GM18508 (cell line): ENCODE measurements around the gene PNPLA6.
"Not testable (repeated sequence)": the region's sequence is repeated elsewhere in the genome, so short reads cannot be mapped to it uniquely, and the experiment has no call there.

Source experiments
- ATAC-seq: cut with Tn5 transposase; IDR thresholded peaks from one replicate; pipeline ENCODE4 v1.9.1; 2021; ENCODE audit warnings: moderate number of reproducible peaks; ENCODE audit not compliant: insufficient read depth, unreplicated experiment

Gene PNPLA6

GRCh38 chr19:7550987-7551761, 15.7 kb downstream of the PNPLA6 start:
- no peak for ATAC-seq

DNA sequence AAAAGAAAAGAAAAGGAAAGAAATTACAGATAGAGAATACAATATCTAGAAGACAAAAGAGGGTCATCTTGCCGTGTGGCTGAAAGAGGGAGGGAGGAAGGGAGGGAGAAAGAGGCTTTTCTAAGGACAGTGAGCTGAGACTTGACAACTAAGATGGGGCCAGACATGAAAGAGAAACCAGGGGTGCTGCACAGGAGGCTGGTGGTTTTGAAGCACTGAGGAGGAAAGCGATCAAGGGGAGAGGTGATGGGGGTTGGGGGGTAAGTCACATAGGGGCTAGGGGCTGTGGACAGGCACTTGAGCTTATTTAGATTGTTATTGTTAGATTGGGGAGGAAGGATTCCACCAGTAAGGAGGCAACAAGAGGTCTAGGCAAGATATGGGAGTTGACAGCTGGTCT, 17.3 kb downstream of the PNPLA6 start:
- no peak for ATAC-seq

DNA sequence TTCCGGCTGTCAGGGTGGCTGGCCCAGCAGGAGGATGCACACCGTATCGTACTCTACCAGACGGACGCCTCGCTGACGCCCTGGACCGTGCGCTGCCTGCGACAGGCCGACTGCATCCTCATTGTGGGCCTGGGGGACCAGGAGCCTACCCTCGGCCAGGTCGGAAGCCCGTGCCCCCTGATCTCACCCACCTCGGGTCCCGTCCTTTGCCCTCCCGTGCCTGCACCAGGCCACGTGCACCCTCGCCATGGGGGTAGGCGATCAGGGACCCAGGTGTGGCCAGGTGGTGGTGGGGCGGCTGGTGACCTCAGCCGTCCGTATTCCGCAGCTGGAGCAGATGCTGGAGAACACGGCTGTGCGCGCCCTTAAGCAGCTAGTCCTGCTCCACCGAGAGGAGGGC, 19.0 kb downstream of the PNPLA6 start:
- ATAC-seq, result no peak

GRCh38 chr19:7554990-7555864, 19.7 kb downstream of the PNPLA6 start:
- ATAC-seq, result no peak

- ATAC-seq, result no peak
These were observed 21.3 kb downstream of the PNPLA6 start for GRCh38 chr19:7556696-7557315.

- ATAC-seq, result no peak
These were observed 23.1 kb downstream of the PNPLA6 start for GRCh38 chr19:7558667-7559066.

DNA sequence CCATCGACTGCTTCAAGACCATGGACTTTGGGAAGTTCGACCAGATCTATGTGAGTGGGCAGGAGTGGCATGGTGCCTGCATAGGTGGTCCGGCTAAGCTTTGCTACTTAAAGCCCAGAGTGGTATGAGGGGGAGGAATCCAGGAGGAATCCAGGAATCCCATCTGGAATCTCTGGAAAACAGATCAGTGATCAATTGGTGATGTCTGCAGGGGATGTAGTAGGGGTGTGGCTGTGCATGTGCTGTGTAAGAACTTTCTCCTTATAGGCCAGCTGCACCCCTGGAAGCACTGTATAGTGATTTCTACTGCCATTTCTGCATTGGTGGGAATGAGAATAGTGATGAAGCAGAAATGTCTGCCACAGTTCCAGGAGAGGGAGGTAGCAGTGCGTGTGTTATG, 23.6 kb downstream of the PNPLA6 start:
- no peak for ATAC-seq

DNA sequence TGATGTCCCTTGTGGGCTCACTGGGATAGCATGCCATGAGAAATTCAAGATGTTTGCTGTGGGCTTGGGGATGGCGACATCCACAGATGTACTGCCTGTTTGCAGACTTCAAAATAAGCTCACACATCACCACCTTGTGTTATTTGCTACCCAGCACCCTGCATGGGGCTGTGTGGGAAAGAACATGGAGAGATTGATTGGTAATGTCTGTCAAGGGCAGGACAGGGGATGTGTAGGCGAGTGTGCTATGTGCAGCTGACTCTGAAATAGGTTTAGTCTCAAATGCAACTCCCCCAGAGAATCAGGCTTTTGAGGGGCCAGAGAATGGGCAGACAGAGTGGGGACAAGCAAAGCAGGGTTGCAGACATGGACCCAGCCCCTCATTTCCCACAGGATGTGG, 24.7 kb downstream of the PNPLA6 start:
- no peak for ATAC-seq

GRCh38 chr19:7561325-7561724, 25.8 kb downstream of the PNPLA6 start:
- no peak for ATAC-seq

DNA sequence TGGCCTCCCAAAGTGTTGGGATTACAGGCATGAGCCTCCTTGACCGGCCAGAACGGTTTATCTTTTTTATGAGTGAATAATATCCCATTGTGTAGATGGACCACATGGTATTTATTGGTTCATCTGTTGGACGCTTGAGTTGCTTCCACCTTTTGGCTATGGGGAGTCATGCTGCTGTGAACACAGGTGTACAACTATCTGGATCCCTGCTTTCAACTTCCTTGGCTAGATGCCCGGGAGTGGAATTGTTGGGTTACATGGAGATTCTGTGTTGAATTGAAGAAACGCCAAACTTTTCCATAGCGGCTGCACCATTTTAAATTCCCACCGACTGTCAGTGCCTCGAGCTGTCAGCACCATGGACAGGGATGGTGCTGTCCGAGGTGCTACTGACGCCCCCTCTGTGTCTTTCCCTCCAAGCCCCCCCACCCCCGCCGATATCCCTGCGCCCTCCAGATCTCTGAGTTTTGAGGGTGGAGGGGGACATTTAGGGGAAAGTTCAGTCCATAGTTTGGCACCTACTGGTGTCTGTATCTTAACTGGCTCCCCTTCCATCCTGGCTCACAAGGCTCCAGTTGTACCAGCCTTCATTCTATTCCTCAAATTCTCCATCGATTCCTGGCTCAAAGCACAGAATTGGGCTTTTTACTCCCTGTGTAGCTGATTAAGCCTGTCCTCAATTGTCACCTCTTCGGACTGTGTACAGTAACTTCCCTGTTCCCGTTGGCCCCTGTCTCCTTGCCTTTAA, 27.3 kb downstream of the PNPLA6 start:
- no peak for ATAC-seq

DNA sequence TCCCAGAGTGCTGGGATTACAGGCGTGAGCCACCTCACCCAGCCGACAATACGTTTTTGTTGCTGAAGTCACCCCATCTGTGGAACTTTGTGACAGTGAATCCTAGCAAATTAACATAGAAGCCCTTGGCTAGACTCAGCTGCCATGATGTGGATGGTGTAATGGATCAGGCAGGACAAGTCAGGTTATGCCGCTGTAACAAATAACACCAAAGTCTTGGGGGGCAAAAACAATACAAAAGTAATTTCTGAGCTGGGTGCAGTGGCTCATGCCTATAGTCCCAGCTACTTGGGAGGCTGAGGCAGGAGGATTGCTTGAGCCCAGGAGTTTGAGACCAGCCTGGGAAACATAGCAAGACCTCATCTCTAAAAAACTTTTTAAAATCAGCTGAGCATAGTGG, 29.3 kb downstream of the PNPLA6 start:
- no peak for ATAC-seq

GRCh38 chr19:7565332-7565731, 29.8 kb downstream of the PNPLA6 start:
- ATAC-seq, result no peak

DNA sequence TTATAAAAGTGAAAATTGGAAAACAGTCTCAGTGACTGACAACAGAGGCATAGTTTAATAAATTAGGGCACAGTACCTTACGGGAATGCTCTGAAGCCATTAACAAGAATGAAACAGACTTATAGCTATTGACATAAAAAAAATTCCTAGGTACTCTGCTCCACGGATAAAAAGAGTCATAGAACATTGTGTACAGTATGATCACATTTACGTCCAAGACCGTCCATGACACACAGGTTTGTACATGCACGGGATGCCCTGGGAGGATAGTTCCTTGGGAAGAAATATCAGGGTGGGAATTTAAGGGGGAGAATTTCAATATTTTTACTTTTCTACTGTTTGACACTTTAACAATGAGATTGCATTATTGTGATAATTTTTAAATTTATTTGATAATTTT, 35.2 kb downstream of the PNPLA6 start:
- ATAC-seq, result no peak

DNA sequence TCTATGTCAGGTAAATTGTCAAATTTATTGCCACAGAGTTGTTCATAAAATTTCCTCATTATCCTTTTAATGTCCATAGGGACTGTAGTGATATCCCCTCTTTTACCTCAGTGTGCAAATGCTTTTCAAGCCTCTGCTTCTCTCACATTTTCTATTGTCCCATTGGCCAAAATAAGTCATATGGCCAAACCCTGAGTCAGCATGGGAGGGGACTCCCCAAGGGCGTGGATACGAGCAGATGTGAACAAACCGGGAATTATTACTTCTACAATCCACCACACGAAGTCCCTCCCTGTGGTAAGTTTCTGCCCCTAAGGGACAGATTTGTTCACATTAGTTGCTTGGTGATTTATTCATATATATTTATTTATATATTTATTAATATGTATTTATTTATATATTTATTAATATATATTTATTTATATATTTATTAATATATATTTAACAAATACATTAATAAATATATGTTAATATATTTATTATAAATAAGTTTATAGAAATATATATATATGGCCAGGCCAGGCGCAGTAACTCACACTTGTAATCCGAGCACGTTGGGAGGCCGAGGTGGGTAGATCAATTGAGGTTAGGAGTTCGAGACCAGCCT, 40.0 kb downstream of the PNPLA6 start:
- no peak for ATAC-seq

DNA sequence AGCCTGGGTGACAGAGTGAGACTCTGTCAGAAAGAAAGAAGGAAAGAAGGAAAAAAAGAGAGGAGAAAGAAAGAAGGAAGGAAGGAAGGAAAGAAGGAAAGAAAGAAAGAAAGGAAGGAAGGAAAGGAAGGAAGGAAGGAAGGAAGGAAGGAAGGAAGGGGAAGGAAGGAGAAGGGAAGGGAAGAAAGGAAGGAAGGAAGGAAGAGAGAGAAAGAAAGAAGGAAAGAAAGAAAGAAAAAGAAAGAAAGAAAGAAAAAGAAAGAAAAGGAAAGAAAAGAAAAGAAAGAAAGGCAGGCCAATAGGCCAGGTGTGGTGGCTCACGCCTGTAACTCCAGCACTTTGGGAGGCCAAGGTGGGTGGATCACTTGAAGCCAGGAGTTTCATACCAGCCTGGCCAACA, 41.9 kb downstream of the PNPLA6 start:
- ATAC-seq, result not testable (repeated sequence)

GRCh38 chr19:7578127-7578526, 42.6 kb downstream of the PNPLA6 start:
- no peak for ATAC-seq

DNA sequence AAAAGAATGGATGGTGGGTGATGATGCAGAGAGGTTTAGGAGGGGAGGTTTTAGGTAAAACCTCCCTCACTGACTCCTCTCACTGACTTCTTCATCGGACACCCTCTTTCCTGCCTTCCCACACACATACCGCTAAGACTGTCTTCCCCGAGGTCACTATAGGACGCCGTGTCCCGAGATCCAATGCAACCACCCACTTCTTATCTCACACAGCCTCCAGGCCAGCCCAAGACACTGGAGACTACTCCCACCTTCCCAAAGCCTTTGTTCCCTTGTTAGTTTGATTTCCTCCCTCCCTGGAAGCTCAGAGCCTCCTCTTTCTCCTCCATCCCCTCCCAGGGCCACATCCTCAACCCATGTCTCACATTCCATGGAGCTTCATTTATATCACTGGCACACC, 43.7 kb downstream of the PNPLA6 start:
- ATAC-seq, result no peak

DNA sequence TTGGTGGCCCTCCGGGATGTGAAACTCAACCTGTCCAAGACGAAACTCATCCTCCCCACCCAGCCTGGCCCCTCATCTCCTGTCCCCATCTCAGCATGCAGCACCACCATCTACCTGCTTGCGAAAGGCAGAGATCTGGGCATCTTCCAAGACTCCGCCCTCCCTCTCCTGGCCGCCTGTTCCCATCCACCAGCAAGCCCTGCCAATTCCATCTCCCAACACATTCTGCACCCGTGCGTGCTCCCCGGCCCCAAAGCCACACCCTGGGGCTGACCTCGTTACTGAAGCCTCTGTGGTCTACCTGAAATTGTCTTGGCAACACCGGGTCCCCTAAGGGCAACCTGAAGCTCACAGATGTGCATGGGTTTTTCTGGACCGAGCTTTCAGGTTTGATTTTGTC, 46.9 kb downstream of the PNPLA6 start:
- no peak for ATAC-seq

DNA sequence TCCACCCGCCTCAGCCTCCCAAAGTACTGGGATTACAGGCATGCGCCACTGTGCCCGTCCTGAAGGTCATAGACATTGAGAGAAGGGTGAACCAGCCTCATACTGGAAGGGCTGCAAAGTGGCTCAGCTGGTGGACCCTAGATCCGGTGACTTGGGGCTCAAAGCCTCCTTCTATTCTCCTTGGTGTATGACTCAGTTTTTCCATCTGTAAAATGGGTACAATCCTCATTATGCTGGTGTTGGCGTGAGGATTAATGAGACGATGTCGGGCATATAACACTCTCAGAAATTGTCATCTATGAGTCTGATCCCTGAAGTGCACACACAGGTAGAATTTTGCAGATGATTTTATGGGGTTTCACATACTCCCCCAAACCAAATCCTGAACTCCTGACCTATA, 54.3 kb downstream of the PNPLA6 start:
- no peak for ATAC-seq

GRCh38 chr19:7590256-7590655, 54.7 kb downstream of the PNPLA6 start:
- no peak for ATAC-seq
